Measurements from ENCODE around the gene FASTKD3.

- TF ChIP-seq POLR2A (IDR thresholded peaks at IDR 0.05): no peak
- TF ChIP-seq, protein P1, sequence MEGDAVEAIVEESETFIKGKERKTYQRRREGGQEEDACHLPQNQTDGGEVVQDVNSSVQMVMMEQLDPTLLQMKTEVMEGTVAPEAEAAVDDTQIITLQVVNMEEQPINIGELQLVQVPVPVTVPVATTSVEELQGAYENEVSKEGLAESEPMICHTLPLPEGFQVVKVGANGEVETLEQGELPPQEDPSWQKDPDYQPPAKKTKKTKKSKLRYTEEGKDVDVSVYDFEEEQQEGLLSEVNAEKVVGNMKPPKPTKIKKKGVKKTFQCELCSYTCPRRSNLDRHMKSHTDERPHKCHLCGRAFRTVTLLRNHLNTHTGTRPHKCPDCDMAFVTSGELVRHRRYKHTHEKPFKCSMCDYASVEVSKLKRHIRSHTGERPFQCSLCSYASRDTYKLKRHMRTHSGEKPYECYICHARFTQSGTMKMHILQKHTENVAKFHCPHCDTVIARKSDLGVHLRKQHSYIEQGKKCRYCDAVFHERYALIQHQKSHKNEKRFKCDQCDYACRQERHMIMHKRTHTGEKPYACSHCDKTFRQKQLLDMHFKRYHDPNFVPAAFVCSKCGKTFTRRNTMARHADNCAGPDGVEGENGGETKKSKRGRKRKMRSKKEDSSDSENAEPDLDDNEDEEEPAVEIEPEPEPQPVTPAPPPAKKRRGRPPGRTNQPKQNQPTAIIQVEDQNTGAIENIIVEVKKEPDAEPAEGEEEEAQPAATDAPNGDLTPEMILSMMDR (IDR thresholded peaks at IDR 0.05): no peak
These were observed 23.9 kb downstream of the FASTKD3 start for GRCh38 chr5:7844901-7845300.
